ENCODE data around the gene PRELID2.
A peak's percentile ranks its signal among the peaks of the same experiment; 100 is the strongest.

PRELID2 gene

DNA sequence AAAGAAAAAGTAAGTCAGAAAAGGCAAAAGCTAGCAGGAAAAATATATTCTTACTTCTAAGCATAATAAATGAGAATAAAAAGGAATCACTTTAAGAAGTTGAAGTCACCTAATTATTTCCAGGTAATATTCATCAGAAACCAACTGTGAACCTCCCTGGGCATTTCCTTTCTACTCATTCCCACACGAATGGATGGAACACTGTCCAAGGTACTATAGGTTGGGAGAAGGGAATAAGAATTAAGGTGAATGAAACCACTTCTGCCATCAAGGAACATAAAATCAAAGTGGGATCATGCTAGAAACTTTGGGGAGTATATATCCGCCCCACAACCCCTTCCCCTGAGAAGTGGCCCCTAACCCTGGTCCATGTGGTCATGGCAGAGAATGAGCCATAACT, 41.6 kb downstream of the PRELID2 start:
- H3K27me3 ChIP-seq (ENCODE audit: control insufficient read depth, insufficient read depth, low read length): no peaks in the 10 kb centered on the region
- no peaks in the 10 kb centered on the region for H3K9me3 ChIP-seq (ENCODE audit: control insufficient read depth, insufficient read depth, low read length)
- no peak overlapping the region for H3K27ac ChIP-seq (ENCODE audit: low read depth, low read length)
- no peaks in the 10 kb centered on the region for H3K36me3 ChIP-seq (ENCODE audit: control insufficient read depth, insufficient read depth, low read length)
- no peak overlapping the region for H3K4me3 ChIP-seq (ENCODE audit: low read depth, low read length)
- peaks cover 3% of the 10 kb centered on the region; the same call in 1 of the 2 replicates for H3K4me1 ChIP-seq (ENCODE audit: control insufficient read depth, insufficient read depth, low read length)
- no peak overlapping the region for H3K9ac ChIP-seq (ENCODE audit: low read depth, low read length)

DNA sequence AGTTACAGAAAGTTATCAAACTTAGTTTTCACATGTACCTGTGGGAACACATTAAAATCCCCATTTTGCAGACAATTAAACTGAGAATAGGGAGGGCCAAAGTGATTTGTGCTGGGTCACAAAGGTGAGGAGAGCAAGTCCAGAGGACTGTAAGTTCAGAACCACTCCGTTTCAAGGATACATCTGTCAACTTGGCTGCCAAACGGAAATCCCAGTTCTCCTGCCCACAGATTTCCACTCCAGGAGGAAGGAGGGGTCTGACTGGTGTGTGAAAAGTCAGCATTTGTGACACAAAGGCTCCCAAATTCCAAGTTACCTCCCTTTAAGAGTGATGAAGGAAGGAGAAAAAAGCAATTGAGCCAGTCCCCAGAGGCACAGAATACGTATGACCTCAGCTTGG, 42.3 kb downstream of the PRELID2 start:
- H3K36me3 ChIP-seq (ENCODE audit: control insufficient read depth, insufficient read depth, low read length): no peaks in the 10 kb centered on the region
- no peak overlapping the region for H3K4me3 ChIP-seq (ENCODE audit: low read depth, low read length)
- H3K4me1 ChIP-seq (ENCODE audit: control insufficient read depth, insufficient read depth, low read length): peaks cover 3% of the 10 kb centered on the region; the same call in 1 of the 2 replicates
- no peaks in the 10 kb centered on the region for H3K27me3 ChIP-seq (ENCODE audit: control insufficient read depth, insufficient read depth, low read length)
- H3K9me3 ChIP-seq (ENCODE audit: control insufficient read depth, insufficient read depth, low read length): no peaks in the 10 kb centered on the region
- H3K9ac ChIP-seq (ENCODE audit: low read depth, low read length): no peak overlapping the region
- peak overlapping the region; percentile 3 for H3K27ac ChIP-seq (ENCODE audit: low read depth, low read length)

DNA sequence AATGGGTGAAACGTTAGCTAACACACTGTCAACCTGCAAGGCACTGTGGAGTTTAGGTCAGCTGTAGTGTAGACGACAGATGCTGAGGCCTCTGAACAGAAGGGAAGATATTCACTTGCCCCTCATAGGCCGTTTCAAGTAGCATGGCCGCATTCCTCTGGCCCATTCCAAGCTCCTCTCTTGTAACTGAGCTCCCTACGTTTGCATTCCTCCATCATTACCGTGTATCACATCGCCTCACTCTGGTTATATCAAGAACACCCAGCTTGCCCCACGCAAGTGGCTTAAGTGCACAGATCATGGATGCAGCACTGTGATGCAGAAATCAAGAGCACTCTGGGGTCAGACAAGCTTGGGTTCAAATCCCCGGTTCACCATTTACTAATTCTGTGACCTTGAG, 43.3 kb downstream of the PRELID2 start:
- Histone ChIP-seq H3K36me3 (ENCODE audit: control insufficient read depth, insufficient read depth, low read length) (no peaks in the 10 kb centered on the region), H3K27me3 (ENCODE audit: control insufficient read depth, insufficient read depth, low read length) (no peaks in the 10 kb centered on the region), H3K9me3 (ENCODE audit: control insufficient read depth, insufficient read depth, low read length) (no peaks in the 10 kb centered on the region), H3K4me3 (ENCODE audit: low read depth, low read length) (no peak overlapping the region), H3K9ac (ENCODE audit: low read depth, low read length) (no peak overlapping the region), H3K27ac (ENCODE audit: low read depth, low read length) (no peak overlapping the region), H3K4me1 (ENCODE audit: control insufficient read depth, insufficient read depth, low read length) (peaks cover 3% of the 10 kb centered on the region; the same call in 1 of the 2 replicates)

DNA sequence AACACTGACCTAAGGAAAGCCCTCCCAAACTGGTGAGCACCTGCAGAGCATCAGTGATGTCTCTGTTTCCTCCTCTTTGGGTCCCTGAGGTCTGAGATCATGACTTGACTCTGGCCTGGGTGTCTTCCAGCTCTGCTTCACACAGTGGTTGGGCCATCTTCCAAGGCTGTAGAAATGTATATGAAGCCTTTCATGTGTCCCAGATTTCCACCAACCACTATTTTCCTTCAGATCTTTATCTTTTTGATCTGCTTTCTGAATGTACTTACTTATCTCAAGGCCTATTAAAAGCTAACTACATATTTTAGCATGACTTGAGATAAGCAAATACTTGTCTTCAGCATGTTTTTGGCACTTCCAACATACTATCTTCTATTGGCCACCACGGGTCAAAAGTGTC, 47.1 kb downstream of the PRELID2 start:
- Histone ChIP-seq H3K4me3 (ENCODE audit: low read depth, low read length) (no peak overlapping the region), H3K27me3 (ENCODE audit: control insufficient read depth, insufficient read depth, low read length) (no peaks in the 10 kb centered on the region), H3K9ac (ENCODE audit: low read depth, low read length) (no peak overlapping the region), H3K27ac (ENCODE audit: low read depth, low read length) (no peak overlapping the region), H3K4me1 (ENCODE audit: control insufficient read depth, insufficient read depth, low read length) (peaks cover 2% of the 10 kb centered on the region; the same call in 1 of the 2 replicates), H3K9me3 (ENCODE audit: control insufficient read depth, insufficient read depth, low read length) (no peaks in the 10 kb centered on the region), H3K36me3 (ENCODE audit: control insufficient read depth, insufficient read depth, low read length) (no peaks in the 10 kb centered on the region)

DNA sequence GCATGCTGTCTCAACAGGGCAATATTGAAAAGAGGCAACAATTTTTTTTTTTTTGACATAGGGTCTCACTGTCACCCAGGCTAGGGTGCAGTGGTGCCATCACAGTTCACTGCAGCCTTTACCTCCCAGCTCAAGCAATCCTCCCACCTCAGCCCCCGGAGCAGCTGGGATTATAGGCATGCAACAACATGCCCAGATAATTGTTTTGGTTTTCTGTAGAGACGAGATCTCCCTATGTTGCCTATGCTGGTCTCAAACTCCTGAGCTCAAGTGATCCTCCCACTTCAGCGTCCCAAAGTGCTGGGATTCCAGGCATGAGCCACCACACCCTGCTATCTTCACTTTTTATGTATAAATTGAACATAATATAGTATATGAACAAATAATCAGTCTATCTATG, 47.6 kb downstream of the PRELID2 start:
- H3K9me3 ChIP-seq (ENCODE audit: control insufficient read depth, insufficient read depth, low read length): no peaks in the 10 kb centered on the region
- no peaks in the 10 kb centered on the region for H3K36me3 ChIP-seq (ENCODE audit: control insufficient read depth, insufficient read depth, low read length)
- no peak overlapping the region for H3K4me3 ChIP-seq (ENCODE audit: low read depth, low read length)
- H3K27me3 ChIP-seq (ENCODE audit: control insufficient read depth, insufficient read depth, low read length): no peaks in the 10 kb centered on the region
- no peak overlapping the region for H3K9ac ChIP-seq (ENCODE audit: low read depth, low read length)
- no peaks in the 10 kb centered on the region; the same call in 1 of the 2 replicates for H3K4me1 ChIP-seq (ENCODE audit: control insufficient read depth, insufficient read depth, low read length)
- H3K27ac ChIP-seq (ENCODE audit: low read depth, low read length): no peak overlapping the region

DNA sequence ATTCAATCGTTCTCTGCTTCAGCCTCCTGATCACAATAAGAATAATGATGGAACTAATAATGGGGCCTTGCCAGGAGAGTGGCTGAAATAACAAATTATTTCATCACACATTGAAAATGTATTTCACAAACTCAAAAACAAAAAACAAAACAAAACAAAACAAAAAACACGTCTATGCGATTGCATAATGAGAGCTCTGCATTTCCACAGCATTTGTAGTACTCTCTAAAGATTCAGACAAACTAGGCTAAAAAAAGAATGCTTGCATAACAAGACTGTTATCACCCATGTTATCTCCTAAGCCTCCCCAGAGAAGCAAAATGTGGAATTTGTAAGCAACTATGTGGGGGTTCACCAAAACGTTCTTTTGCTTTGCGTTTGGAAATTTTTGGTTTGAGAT, 48.1 kb downstream of the PRELID2 start:
- Histone ChIP-seq H3K9me3 (ENCODE audit: control insufficient read depth, insufficient read depth, low read length) (no peaks in the 10 kb centered on the region), H3K4me3 (ENCODE audit: low read depth, low read length) (no peak overlapping the region), H3K36me3 (ENCODE audit: control insufficient read depth, insufficient read depth, low read length) (no peaks in the 10 kb centered on the region), H3K27me3 (ENCODE audit: control insufficient read depth, insufficient read depth, low read length) (no peaks in the 10 kb centered on the region), H3K4me1 (ENCODE audit: control insufficient read depth, insufficient read depth, low read length) (no peaks in the 10 kb centered on the region; the same call in 1 of the 2 replicates), H3K9ac (ENCODE audit: low read depth, low read length) (no peak overlapping the region), H3K27ac (ENCODE audit: low read depth, low read length) (no peak overlapping the region)

DNA sequence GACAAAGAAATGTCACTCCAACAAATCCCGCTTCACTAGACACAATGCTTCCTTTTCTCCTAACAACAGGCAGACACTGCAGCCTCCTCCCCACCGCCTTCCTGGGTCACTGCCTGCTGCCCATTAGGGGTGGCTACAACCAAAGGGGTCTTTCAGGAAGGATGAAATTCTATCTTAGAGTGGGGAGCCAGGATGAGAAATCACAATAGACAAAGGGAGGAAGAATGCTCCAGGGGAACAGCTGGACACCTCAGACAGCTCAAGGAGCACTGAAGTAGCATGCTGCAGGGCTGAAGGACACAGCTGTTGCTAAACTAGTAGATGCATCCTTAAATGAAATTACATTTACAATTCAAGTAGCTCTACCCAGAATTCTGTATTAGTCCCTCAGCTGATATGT, 54.2 kb downstream of the PRELID2 start:
- H3K4me3 ChIP-seq (ENCODE audit: low read depth, low read length): no peak overlapping the region
- no peak overlapping the region for H3K27ac ChIP-seq (ENCODE audit: low read depth, low read length)
- H3K9me3 ChIP-seq (ENCODE audit: control insufficient read depth, insufficient read depth, low read length): no peaks in the 10 kb centered on the region
- H3K4me1 ChIP-seq (ENCODE audit: control insufficient read depth, insufficient read depth, low read length): no peaks in the 10 kb centered on the region
- no peaks in the 10 kb centered on the region for H3K36me3 ChIP-seq (ENCODE audit: control insufficient read depth, insufficient read depth, low read length)
- H3K27me3 ChIP-seq (ENCODE audit: control insufficient read depth, insufficient read depth, low read length): no peaks in the 10 kb centered on the region
- no peak overlapping the region for H3K9ac ChIP-seq (ENCODE audit: low read depth, low read length)

DNA sequence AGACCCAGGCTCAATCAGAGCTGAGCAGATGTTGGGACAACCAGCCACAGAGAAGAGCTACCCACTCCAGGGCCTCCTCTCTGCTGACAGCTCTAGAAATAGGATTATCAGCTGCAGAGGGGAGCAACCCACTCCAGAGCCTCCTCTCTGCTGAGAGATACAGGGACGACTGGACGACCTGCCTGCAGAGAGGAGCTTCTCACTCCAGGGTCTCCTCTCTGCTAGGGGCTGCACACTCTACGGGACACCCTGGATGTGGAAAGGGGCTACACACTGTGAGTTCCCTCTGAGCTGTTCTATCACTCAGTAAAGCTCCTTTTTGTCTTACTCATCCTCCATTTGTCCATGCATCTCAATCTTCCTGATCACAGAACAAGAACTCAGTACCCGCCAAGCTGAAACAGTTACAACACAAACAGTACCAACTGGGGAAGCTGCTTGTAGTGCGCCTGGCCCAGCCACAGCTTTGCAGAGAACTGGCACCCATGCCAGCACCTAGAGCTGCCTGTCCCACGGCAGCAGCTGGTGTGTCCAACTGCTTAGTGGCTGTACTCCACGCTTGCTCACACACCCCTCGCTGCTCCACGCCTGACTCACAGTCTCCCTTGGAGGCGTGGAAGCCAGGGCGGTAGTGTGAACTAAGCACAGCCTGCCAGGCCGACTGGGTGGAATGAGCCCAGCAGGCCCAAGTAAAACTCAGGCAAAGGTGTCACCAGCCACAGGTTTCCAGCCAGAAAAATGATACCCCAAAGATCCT, 56.8 kb downstream of the PRELID2 start:
- no peaks in the 10 kb centered on the region for H3K27me3 ChIP-seq (ENCODE audit: control insufficient read depth, insufficient read depth, low read length)
- H3K27ac ChIP-seq (ENCODE audit: low read depth, low read length): no peak overlapping the region
- no peak overlapping the region for H3K9ac ChIP-seq (ENCODE audit: low read depth, low read length)
- no peaks in the 10 kb centered on the region for H3K36me3 ChIP-seq (ENCODE audit: control insufficient read depth, insufficient read depth, low read length)
- no peaks in the 10 kb centered on the region for H3K9me3 ChIP-seq (ENCODE audit: control insufficient read depth, insufficient read depth, low read length)
- H3K4me1 ChIP-seq (ENCODE audit: control insufficient read depth, insufficient read depth, low read length): no peaks in the 10 kb centered on the region
- no peak overlapping the region for H3K4me3 ChIP-seq (ENCODE audit: low read depth, low read length)

DNA sequence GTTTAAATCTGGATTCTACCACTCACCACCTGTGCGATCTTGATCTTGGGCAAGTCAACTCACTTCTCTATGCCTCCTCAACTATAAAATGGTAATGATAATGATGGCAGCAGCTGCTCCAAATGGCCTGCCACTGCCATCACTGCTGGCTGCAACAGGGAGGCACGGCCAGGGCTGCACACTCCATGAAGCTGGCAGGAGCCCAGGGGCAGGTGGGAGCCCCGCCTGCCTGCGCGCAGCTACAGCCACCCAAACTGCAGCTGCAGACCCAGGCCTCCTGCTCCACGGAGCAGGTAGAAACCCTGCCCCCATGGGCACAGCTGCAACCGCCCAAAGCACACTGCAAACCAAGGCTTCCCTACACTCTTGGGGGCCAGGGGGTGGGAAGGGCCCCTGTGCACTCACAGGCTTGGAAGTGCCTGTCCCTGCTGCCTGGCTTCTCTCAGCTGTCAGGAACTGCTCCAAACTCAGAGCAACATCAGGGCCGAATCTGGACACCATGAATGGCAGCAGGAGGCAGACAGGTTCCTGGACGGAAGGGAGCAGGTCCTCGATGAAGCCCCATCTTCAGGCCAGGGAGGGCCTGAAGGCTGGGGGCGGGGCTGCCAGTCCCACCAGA, 57.6 kb downstream of the PRELID2 start:
- H3K27me3 ChIP-seq (ENCODE audit: control insufficient read depth, insufficient read depth, low read length): no peaks in the 10 kb centered on the region

DNA sequence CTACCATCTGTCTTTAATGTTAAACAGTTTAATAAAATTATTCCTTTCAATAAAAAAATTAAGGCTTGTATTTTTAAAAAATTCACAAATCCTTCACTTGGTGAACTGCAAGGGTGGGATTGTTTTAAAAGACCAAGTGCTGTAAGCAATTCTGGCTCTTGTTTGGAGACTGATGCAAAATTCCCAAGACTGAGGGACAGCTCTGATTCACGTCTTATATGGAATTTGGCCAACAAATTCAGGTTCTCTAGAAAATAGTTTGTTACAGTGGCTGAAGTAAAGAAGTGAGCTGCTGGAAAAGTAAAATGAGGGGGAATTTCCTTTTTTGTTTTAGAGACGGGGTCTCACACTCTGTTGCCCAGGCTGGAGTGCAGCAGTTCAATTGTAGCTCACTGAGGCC, 58.3 kb downstream of the PRELID2 start:
- no peaks in the 10 kb centered on the region for H3K36me3 ChIP-seq (ENCODE audit: control insufficient read depth, insufficient read depth, low read length)
- H3K27ac ChIP-seq (ENCODE audit: low read depth, low read length): no peak overlapping the region
- H3K9ac ChIP-seq (ENCODE audit: low read depth, low read length): no peak overlapping the region
- H3K27me3 ChIP-seq (ENCODE audit: control insufficient read depth, insufficient read depth, low read length): no peaks in the 10 kb centered on the region
- H3K9me3 ChIP-seq (ENCODE audit: control insufficient read depth, insufficient read depth, low read length): no peaks in the 10 kb centered on the region
- H3K4me1 ChIP-seq (ENCODE audit: control insufficient read depth, insufficient read depth, low read length): no peaks in the 10 kb centered on the region
- no peak overlapping the region for H3K4me3 ChIP-seq (ENCODE audit: low read depth, low read length)

More for the DNA sequence above, 57.6 kb downstream of the PRELID2 start:
- H3K9ac ChIP-seq (ENCODE audit: low read depth, low read length): no peak overlapping the region
- no peaks in the 10 kb centered on the region for H3K9me3 ChIP-seq (ENCODE audit: control insufficient read depth, insufficient read depth, low read length)
- no peaks in the 10 kb centered on the region for H3K36me3 ChIP-seq (ENCODE audit: control insufficient read depth, insufficient read depth, low read length)
- no peak overlapping the region for H3K4me3 ChIP-seq (ENCODE audit: low read depth, low read length)
- H3K4me1 ChIP-seq (ENCODE audit: control insufficient read depth, insufficient read depth, low read length): no peaks in the 10 kb centered on the region
- H3K27ac ChIP-seq (ENCODE audit: low read depth, low read length): no peak overlapping the region

DNA sequence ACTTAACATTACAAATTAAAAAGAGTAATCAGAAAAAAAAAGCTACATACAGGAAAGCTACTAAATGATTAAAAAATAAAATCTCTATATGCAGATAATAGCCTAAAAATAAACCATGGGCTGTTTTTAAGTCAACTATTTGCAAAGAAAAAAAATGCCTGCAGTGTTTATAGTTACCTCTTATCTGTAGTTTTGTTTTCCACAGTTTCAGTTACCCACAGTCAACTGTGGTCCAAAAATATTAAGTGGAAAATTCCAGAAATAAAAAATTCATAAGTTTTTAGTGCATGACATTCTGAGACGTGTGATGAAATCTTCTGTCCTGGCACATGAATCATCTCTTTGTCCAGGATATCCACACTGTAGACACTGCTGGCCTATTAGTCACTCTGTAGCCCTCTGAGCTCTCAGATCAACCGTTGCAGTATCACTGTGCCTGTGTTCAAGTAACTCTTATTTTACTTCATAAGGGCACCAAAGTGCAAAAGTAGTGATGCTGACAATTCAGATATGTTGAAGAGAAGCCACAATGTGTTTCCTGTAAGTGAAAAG, 59.2 kb downstream of the PRELID2 start:
- Histone ChIP-seq H3K4me3 (ENCODE audit: low read depth, low read length) (no peak overlapping the region), H3K9ac (ENCODE audit: low read depth, low read length) (no peak overlapping the region), H3K27ac (ENCODE audit: low read depth, low read length) (no peak overlapping the region), H3K36me3 (ENCODE audit: control insufficient read depth, insufficient read depth, low read length) (no peaks in the 10 kb centered on the region), H3K4me1 (ENCODE audit: control insufficient read depth, insufficient read depth, low read length) (no peaks in the 10 kb centered on the region), H3K27me3 (ENCODE audit: control insufficient read depth, insufficient read depth, low read length) (no peaks in the 10 kb centered on the region), H3K9me3 (ENCODE audit: control insufficient read depth, insufficient read depth, low read length) (no peaks in the 10 kb centered on the region)

Data from HUES48 (cell line).